HG02840 (cell line): ENCODE results near the gene KCNK15.

Experiments
- ATAC-seq: cut with Tn5 transposase; IDR thresholded peaks from one replicate; pipeline ENCODE4 v1.9.1; 2021; ENCODE audit warnings: mild to moderate bottlenecking, moderate library complexity, moderate number of reproducible peaks; ENCODE audit not compliant: unreplicated experiment, low FRiP score

The KCNK15 gene

DNA sequence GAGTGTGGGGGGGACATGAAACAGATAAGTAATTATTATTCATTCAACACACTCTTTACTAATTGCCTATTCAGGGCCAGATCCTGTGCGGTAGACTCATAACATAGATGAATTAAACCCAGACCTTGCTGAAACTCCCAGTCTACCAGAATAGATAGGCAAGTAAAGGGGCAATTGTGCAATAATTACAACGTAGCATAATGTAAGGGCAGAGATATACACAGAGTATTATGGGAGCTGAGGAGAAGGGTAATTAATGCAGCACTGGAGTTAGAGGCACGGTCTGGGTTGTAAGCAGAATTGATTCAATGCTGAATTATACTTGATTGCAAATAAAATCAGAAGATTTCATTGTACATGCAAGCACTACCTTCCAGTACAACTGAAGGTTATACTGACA lies 35.5 kb downstream of the KCNK15 start:
- ATAC-seq, result no peak

- ATAC-seq, result no peak
These were observed 36.1 kb downstream of the KCNK15 start for GRCh38 chr20:44781791-44782190.

DNA sequence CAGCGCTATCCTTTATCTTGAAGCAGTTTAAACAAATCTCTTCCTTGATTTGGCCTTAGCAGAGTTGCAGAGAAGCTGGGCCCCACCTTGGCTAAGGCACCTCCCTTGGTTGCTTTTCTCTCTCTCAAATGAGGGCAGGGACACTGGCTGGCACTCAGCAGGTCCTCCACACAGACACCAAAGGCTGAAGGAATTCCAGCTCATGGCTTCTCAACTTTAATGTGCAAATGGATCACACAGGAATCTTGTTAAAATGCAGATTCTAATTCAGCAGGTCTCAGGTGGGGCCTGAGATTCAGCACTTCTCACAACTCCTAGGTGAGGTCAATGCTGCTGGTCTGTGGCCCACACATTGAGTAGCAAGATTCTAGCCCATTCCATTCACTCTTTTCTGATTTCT lies 39.0 kb downstream of the KCNK15 start:
- no peak for ATAC-seq

DNA sequence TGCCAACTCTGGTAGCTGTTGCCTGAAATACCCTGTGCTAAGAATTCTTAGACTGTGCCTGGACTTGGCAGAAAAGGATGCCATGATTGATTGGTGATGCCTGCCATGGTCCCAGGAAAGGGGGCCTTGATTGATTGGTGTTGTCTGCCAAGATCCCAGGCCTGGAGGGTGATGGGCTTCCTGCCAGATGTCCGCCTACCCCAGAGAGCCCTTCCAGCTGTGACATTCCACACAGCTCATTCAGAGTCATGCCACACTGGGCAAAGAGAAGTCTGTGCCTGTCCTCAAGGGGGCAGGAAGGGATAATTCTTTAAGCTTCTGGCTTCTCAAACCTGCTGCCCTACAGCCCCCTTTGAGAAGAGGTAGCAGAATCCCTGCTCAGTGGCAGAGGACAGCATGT lies 40.1 kb downstream of the KCNK15 start:
- no peak for ATAC-seq

GRCh38 chr20:44787299-44787698 lies 41.6 kb downstream of the KCNK15 start:
- ATAC-seq, result no peak

DNA sequence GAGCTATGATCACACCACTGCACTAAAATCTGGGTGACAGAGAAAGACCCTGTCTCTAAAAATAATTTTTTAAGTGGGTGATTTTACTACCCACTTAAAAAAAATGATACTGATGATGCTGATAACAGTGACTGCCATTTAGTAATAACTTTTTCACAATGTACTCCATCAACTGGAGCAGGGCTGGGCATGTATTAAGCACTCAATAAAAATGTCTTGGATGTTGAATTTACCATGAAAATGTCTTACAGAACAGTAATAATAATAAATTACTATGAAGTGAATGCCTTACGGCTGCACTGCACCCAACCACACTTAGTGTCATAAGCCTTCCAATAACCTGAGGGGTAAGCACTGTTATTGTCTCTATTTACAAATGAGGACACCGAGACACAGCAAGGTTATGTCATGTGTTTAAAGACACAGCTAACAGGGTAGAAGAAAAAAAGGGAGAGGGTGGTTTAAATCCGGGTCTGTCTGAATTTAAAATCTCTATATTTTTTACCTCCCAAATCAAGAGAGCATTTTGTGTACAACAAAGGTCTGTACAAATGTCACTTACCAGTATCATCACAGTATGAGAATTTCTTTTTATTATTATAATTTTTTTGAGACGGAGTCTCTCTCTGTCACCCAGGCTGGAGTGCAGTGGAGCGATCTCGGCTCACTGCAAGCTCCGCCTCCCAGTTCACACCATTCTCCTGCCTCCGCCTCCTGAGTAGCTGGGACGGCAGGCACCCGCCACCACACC lies 43.2 kb downstream of the KCNK15 start:
- no peak for ATAC-seq

GRCh38 chr20:44790638-44791393 lies 45.2 kb downstream of the KCNK15 start:
- ATAC-seq, result no peak

- ATAC-seq, result no peak
These were observed 47.1 kb downstream of the KCNK15 start for GRCh38 chr20:44792796-44793195.

DNA sequence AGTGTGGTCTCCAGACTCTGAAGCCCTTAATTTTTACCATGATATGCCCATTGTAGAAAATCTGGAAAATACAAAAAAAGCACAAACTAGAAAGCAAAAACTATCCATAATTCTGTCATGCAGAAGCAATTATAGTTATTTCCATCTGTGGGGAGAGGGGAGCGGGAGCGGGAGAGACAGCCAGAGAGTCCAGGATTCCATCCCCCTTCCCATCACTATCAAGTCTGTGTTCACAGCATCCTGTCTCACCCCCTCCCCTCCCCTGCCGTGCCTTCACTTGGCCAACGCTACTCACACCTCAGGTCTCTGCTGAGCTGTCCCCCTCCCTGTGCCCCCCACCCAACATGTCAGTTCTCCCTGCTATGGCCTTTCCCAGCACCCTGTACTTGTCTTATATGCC lies 50.2 kb downstream of the KCNK15 start:
- ATAC-seq, result no peak

DNA sequence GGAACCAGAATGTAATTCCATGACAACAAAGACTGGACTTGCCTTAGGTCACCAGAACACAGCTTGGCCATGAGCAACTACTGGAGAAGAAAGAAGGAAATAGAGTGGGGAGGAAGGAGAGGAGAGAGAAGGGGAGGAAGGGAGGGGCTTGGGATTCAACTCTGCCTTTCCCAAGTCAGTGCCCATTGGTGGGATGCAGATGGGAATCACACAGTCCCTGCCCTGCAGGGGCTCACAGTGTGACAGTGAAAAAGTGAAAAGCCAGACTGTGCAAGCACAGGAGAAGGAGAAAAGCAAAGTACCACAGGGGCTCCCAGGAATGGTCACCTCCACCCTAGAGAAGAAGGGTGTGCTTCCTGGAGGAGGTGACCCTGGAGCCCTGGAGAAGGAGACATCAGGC lies 50.6 kb downstream of the KCNK15 start:
- ATAC-seq, result no peak

DNA sequence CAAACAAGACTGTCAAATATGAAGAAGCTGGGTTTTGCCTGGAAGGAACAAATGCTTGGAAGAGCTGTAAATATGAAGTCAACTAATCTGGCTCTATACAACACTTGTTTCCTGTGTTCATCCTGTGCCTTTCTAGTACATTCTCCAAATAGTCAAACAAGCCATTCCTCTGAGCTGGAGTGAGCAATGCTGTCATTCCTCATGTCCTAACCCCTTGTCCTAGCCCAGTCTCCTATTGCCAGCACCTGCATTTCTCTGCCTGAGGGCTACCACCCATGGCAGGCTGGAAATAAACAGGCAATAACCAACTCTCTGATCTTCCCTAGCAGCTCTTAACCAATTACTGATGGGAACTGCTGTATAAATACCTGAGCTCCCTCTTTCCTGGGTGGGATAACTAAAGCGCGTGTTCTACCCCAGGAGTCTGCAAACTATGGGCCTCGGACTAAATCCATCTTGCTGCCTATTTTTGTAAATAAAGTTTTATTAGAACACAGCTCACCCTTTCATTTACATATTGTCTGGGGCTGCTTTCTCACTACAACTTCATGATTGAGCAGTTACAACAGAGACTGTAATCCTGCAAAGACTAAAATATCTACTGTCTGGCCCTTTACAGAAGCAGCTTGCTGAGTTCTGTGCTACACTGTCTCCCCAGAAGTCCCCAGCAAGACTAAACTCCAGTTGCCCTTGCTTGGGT lies 51.2 kb downstream of the KCNK15 start:
- ATAC-seq, result no peak

GRCh38 chr20:44799691-44800090 lies 54.0 kb downstream of the KCNK15 start:
- no peak for ATAC-seq

DNA sequence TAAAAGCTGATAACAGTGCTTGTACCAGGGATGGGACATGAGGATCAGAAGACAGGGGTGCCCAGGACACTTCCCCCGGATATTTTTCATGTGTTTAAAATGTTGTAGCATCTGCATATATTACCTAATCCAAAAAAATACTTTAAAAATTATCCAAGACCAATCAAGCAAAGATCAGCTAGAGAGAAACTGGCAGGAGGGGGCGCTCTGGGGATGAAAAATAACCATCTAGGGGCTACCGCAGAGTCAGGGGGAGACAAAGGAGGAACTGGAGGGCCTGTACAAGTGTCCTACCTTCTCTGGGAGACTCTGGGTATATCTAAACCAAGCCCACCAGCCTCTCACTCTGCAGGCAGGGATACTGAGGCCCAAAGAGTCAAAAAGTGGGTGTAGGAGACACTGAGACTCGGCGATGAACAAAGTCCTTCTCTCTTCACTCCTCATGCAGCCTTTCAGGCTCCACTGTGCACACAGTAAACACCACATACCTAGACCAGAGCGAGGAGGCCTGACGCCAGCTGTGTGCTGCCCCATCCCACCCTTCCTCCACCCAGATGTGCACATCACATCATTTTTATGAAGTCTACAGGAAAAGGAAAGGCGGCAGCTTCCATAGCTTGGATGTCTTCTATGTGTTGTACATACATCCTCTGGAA lies 54.9 kb downstream of the KCNK15 start:
- ATAC-seq, result no peak
